Activated naive CD4-positive, alpha-beta T cell treated with anti-CD3 and anti-CD28 coated beads, Interleukin-2, amount 10 ng/mL, durations not matched to agents 7 days and 5 days (primary cell): ENCODE results near the gene LRRC36.

Experiments used
- CTCF ChIA-PET: fragments of 350-600 bp; sonication (Branson Sonifier 250); formaldehyde crosslinking; loops from one replicate; lab custom pipeline; 2021; ENCODE audit warnings: antibody characterized with exemption; lab: Charles Lee
- DNase-seq: peaks from one replicate; pipeline ENCODE4 v3.0.0-alpha.2; 2020
- H3K27ac Mint-ChIP-seq: one replicate; pipeline ENCODE4 v1.8.0; 2021; ENCODE audit warnings: mild to moderate bottlenecking, moderate library complexity, mixed read lengths
- H3K27me3 Mint-ChIP-seq: one replicate; pipeline ENCODE4 v1.8.0; 2021; ENCODE audit warnings: mild to moderate bottlenecking, mixed read lengths
- H3K36me3 Mint-ChIP-seq: one replicate; pipeline ENCODE4 v1.8.0; 2021; ENCODE audit warnings: mixed read lengths
- H3K4me1 Mint-ChIP-seq: one replicate; pipeline ENCODE4 v1.8.0; 2021; ENCODE audit warnings: mixed read lengths
- H3K4me3 Mint-ChIP-seq: one replicate; pipeline ENCODE4 v1.8.0; 2021; ENCODE audit warnings: mild to moderate bottlenecking, moderate library complexity, mixed read lengths
- H3K9me3 Mint-ChIP-seq: one replicate; pipeline ENCODE4 v1.8.0; 2021; ENCODE audit warnings: mixed read lengths

The LRRC36 gene

DNA sequence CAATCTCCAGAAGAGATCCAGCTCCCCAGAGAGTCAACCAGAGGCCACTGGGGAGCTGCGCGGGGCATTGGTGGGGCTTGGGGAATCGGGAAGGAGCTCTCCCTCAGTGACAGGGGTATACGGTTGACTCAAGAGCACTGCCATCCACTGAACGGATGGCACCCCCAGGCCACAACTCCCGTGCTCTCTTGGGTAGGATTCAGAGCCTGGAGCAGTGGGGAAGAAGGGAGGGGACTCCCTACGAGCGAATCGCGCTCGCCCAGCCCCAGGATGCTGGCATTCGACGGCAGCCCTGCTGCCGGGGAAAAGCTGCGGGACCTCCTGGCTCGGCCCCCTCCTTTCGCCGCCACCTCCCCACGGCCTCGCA lies 67.2 kb downstream of the LRRC36 start:
- H3K36me3 Mint-ChIP-seq, result no peaks in the 10 kb centered on the region
- H3K4me3 Mint-ChIP-seq, result no peak overlapping the region
- H3K27me3 Mint-ChIP-seq, result peaks cover 86% of the 10 kb centered on the region
- H3K4me1 Mint-ChIP-seq, result peaks cover 10% of the 10 kb centered on the region
- H3K9me3 Mint-ChIP-seq, result no peaks in the 10 kb centered on the region
- no peak for DNase-seq
- no peak overlapping the region for H3K27ac Mint-ChIP-seq
- CTCF ChIA-PET, result interaction anchor here (1.0 to 1.8 kb wide), 5 partner anchors 9 to 196 kb away, joined by 3 to 6 read pairs (median 3); no protein-coding TSS in a partner anchor

DNA sequence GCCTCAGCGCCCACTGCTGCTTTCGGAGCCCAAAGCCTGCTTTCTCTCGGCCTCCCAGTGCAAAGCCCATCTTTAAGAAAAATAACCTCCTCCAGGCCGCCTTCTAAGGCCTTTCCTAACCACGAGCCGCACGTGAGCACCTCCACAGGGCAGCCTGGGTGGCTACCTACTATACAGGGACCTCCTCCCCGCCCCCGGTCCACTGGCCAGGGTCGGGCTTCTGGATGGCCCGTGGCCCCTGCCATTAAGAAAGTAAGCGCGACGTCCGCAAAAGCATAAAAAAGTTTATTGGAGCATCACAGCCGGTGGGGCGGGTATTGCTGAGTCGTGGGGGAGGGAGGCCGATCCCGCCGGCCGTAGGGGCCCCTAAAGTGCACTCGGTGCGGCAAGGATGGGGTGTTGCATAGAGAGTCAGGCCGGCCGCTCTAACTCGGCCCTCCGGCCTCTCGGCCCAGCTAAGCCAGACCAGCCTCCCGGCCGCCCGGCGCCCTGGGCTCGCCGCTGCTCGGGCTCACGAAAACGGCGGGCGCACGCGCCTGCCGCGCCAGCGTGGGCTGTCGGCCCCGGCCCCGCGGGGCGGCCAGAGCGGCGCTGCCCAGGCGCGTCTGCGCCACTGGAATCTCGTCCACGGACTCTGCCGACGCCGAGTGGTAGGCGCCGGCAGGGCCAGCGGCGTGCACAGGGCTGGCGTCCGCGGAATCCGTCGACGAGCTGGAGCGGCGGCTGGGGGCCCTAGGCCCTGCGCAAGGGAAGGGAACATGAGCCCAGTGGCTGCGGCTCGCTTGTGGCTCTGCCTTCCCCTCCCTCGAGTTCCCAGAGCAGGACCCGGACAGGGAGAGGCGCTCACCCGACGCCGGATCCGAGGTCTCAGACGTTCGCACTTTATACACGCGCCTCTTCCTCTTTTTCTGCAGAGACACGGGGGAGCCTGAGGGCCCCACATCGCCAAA lies 67.8 kb downstream of the LRRC36 start:
- Mint-ChIP-seq H3K36me3 (no peaks in the 10 kb centered on the region), H3K27me3 (peaks cover 84% of the 10 kb centered on the region), H3K27ac (no peak overlapping the region), H3K9me3 (no peaks in the 10 kb centered on the region), H3K4me3 (no peak overlapping the region), H3K4me1 (peaks cover 10% of the 10 kb centered on the region)
- DNase-seq, result no peak
- CTCF ChIA-PET, result interaction anchor here (1.0 to 1.3 kb wide), 3 partner anchors 113 to 196 kb away, joined by 3 read pairs; no protein-coding TSS in a partner anchor

DNA sequence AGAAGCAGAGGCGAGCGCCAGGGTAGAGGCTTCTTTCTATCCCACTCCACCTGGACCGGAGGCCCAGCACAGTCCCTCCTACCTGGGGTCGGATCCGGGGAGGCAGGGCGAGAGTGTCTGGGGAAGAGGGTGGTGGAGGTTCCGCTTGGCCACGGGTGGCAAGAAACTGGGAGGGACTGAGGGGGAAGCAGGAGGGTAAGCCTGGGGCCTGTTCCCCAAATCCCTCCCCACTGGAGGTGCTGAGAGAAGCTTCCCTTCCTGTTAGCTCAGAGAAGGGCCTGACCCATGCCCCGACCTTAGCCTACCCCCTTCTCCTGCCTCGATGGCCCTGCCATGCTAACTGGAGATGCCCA lies 68.5 kb downstream of the LRRC36 start:
- peaks cover 84% of the 10 kb centered on the region for H3K27me3 Mint-ChIP-seq
- no peak overlapping the region for H3K27ac Mint-ChIP-seq
- CTCF ChIA-PET, result interaction anchor here (1.3 kb wide), 1 partner anchor 117 kb away, joined by 3 read pairs; no protein-coding TSS in a partner anchor
- peaks cover 10% of the 10 kb centered on the region for H3K4me1 Mint-ChIP-seq
- no peak for DNase-seq
- no peak overlapping the region for H3K4me3 Mint-ChIP-seq
- no peaks in the 10 kb centered on the region for H3K9me3 Mint-ChIP-seq
- H3K36me3 Mint-ChIP-seq, result no peaks in the 10 kb centered on the region

DNA sequence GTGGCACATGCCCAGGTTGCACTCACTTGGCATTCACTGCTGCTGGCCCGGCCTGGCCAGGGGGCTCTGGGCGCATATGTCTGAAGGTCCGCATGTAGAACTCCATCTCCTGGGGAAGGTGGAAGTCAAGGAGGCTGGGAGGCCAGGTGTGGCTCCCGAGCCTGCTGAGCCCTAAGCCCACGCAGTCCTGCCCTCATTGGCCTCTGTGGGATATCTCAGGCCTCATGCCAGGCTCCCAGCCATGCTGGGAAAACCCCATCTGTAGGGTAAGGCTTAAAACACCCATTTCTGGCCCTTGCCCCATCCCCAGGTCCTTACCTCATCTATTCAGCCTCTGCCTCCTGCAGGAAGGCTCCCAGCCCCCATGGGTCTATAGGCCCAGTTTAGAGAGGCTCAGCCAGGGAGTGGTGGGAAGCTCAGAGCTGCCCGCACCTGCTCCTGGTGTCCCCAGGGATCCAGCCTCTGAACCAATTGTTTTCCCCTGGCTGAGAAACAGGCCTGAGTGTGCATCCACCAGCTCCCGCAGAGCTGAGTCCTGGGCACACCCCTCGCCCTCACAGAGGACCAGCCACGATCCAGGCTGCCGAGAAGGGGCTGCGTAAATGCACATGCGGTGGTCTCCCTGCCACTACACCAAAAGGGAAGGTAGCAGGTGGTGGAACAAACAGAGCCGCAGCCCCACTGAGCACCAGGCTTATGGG lies 69.0 kb downstream of the LRRC36 start:
- Mint-ChIP-seq H3K36me3 (no peaks in the 10 kb centered on the region), H3K27ac (no peak overlapping the region), H3K4me1 (peaks cover 10% of the 10 kb centered on the region), H3K4me3 (no peak overlapping the region), H3K9me3 (no peaks in the 10 kb centered on the region), H3K27me3 (peaks cover 84% of the 10 kb centered on the region)
- CTCF ChIA-PET, result interaction anchor here (0.8 to 1.3 kb wide), 2 partner anchors 117 to 136 kb away, joined by 3 read pairs; no protein-coding TSS in a partner anchor
- DNase-seq, result no peak

DNA sequence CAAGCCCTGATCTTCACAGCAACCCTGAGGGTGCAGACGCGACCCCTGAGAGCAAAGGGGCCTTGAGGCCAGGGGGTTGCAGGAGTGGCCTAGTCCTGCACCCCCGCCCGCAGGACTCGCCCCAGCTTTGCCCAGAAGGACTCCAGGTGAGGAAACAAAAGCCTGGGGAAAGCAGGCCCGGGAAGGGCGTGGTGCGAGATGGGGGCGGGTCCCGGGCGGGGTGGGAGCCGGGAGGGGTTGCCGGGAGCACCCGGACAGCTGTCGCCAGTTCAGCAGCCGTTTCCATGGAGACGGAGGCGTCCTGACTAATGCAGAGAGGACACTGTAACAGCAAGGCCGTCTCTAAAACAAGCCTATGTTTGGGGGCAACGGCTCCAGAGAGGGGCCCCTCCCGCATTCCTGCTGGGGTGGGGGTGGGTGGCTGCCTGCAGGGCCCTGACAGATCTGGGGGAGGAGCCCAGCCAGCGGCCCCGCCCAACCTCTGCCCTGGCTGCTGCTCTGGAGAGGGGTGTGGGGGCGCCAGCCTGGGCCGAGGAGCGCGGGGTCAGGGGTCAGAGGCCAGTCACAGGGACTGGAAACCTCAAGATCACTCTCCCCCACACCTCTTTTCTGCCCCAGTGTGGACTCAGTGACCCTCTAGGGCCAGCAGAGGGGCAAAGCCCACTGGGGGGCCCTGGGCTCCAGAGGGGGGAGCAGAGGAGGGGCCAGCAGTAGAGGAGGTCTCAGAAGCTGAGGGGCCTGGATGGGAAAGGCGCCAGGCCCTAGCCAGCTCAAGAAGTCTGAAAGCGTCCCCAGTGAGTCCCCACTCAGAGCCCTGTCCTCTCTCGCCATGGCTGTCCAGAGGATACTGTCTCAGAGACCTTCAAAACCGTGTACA lies 69.8 kb downstream of the LRRC36 start:
- Mint-ChIP-seq H3K4me1 (peaks cover 10% of the 10 kb centered on the region), H3K9me3 (no peaks in the 10 kb centered on the region), H3K36me3 (no peaks in the 10 kb centered on the region), H3K27me3 (peaks cover 84% of the 10 kb centered on the region), H3K27ac (no peak overlapping the region), H3K4me3 (no peak overlapping the region)
- DNase-seq, result no peak
- CTCF ChIA-PET, result interaction anchor here (0.8 to 1.0 kb wide), 2 partner anchors 115 to 136 kb away, joined by 3 to 5 read pairs; no protein-coding TSS in a partner anchor

DNA sequence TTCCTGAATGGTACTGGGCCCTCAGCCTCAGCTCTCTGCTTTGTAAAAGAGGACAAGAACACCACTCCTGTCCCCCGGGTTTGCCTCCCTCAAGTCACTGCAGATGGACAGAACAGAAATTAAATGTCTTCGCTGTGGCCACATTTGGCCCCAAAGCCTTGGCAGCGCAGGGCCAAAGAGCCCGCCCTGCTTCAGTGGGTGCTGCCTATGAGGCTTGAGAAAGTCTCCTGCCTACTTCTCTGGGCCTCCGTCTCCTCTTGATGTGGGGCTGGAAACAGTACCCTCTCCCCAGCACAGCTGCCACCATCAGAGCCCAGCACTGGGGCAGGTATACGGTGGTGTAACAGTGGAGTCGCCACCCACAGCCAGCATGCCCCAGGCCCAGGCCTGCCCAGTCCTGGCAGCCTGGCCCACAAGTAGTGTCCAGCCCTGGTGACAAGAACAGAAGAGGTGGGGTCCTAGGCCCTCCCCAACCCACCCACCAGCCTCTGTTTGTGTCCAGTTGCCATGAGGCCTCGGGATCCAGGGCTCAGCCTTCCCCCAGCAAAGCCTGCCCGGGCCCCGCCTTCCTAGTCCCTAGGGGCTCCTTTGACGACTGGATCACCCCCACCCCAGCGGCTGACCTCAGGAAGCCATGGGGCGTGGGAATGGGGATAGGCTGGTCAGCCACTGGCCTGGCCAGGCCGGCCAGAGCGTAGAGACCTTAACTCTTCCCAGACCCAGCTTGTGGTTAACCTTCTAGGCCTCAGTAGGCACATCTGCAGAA lies 70.6 kb downstream of the LRRC36 start:
- Mint-ChIP-seq H3K27me3 (peaks cover 84% of the 10 kb centered on the region), H3K4me3 (no peak overlapping the region), H3K27ac (no peak overlapping the region), H3K36me3 (no peaks in the 10 kb centered on the region), H3K9me3 (no peaks in the 10 kb centered on the region), H3K4me1 (peaks cover 10% of the 10 kb centered on the region)
- no peak for DNase-seq
- CTCF ChIA-PET, result interaction anchor here (1.0 to 2.8 kb wide), 3 partner anchors 15 to 119 kb away, joined by 3 to 16 read pairs (median 5); partner anchors contain the start of gene PLEKHG4

DNA sequence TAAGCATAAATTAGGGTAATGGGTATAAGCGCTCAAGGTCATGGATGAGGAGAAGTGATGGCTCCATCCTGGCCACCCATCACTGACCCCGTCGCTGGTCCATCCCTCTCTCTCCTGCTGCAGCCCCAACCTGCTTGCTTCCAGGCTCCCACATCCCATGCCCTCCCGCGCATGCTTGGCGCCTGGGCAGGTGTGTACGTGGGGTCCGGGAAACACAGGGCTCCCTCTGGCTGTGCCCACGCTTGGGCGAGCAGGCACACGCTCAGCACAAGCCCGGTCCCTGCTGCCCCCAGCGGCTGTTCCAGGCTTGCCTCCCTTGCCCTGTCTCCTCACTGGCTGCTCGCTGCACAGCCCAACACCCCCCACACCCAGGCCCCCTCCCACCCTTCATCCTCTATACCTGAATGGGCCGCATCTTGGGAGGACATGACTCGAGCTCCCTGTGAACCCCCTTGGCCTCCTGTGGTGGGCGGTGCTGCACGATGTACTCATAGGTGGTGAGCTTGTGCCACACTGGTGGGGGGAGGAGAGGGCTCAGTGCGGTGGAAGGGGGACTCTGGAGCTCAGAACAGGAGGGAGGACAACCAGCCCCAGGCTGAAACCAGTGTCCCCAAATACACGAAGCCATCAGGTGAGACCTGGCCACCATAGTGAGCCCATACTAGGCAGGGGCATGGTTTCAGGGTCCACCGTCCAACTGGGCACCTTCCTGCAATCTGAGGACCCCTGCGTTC lies 71.4 kb downstream of the LRRC36 start:
- no peaks in the 10 kb centered on the region for H3K36me3 Mint-ChIP-seq
- CTCF ChIA-PET, result interaction anchor here (1.0 to 4.7 kb wide), 5 partner anchors 9 to 138 kb away, joined by 3 to 27 read pairs (median 16); partner anchors contain the start of gene PLEKHG4
- no peak for DNase-seq
- peaks cover 8% of the 10 kb centered on the region for H3K4me1 Mint-ChIP-seq
- no peaks in the 10 kb centered on the region for H3K9me3 Mint-ChIP-seq
- no peak overlapping the region for H3K4me3 Mint-ChIP-seq
- peaks cover 81% of the 10 kb centered on the region for H3K27me3 Mint-ChIP-seq
- H3K27ac Mint-ChIP-seq, result no peak overlapping the region

DNA sequence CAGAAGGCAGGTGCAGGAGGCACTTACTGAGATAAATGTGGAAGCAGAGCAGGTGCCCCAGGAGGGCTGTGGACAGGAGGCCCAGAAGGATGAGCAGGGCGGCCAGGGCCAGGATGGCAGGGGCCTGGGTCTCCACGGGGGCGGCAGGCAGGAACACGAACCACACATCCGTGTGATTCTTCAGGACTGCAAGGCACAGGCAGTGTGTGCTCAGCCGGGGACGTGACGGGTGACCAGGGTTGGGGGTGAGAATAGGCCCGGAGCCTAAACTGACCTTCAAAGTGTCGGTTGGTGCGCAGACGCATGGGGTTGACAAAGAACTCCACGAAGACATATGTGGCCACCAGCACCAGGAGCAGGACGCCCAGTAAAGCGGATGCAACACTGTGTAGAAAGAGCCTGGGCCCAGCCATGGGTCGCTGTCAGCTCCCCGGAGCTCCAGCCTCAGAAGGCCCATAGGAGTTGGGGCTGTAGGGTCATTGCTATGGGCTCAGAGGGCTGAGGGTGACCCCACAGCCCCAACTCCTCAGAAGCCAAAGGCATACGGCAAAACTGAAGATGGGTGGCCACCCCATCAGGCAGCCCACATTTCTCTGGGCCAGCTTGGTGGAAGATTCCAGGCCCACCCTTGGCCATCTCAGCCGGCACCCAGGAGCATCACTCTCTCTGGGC lies 72.1 kb downstream of the LRRC36 start:
- Mint-ChIP-seq H3K36me3 (no peaks in the 10 kb centered on the region), H3K9me3 (no peaks in the 10 kb centered on the region), H3K27me3 (peaks cover 78% of the 10 kb centered on the region), H3K4me3 (no peak overlapping the region), H3K4me1 (peaks cover 6% of the 10 kb centered on the region), H3K27ac (no peak overlapping the region)
- CTCF ChIA-PET, result interaction anchor here (1.0 to 4.7 kb wide), 11 partner anchors 9 to 138 kb away, joined by 3 to 27 read pairs (median 4); partner anchors contain the start of gene PLEKHG4
- DNase-seq, result no peak

DNA sequence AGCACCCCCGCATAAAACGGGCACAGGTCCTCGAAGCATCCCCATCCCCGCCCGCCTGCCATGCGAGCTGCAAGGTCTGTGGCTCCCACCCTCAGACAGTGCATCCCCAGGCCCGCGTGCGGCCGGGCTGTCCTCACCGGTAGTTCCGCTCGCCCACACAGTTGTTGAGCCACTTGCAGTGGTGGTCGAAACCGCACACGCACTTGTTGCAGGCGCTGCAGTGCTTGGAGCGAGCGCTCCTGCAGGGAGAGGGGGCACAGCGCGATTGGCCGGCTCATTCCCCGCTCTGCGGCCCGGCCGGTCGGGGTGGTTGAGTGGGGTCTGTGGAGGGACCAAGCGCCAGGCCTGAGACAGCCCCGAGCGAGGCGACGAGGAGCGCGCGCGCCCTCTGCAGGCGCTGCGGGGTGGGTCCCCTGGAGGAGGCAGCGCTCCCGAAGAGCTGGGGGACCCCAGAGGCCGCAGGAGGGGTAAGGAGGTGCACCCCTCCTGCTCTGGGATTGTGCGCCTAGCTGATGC lies 72.7 kb downstream of the LRRC36 start:
- H3K27ac Mint-ChIP-seq, result no peak overlapping the region
- no peaks in the 10 kb centered on the region for H3K9me3 Mint-ChIP-seq
- peak; percentile 58 for DNase-seq
- peaks cover 75% of the 10 kb centered on the region for H3K27me3 Mint-ChIP-seq
- CTCF ChIA-PET, result interaction anchor here (0.7 to 4.7 kb wide), 20 partner anchors 10 to 447 kb away, joined by 3 to 27 read pairs (median 4); partner anchors contain the start of gene PLEKHG4
- H3K4me3 Mint-ChIP-seq, result no peak overlapping the region
- peaks cover under 1% of the 10 kb centered on the region for H3K4me1 Mint-ChIP-seq
- no peaks in the 10 kb centered on the region for H3K36me3 Mint-ChIP-seq

DNA sequence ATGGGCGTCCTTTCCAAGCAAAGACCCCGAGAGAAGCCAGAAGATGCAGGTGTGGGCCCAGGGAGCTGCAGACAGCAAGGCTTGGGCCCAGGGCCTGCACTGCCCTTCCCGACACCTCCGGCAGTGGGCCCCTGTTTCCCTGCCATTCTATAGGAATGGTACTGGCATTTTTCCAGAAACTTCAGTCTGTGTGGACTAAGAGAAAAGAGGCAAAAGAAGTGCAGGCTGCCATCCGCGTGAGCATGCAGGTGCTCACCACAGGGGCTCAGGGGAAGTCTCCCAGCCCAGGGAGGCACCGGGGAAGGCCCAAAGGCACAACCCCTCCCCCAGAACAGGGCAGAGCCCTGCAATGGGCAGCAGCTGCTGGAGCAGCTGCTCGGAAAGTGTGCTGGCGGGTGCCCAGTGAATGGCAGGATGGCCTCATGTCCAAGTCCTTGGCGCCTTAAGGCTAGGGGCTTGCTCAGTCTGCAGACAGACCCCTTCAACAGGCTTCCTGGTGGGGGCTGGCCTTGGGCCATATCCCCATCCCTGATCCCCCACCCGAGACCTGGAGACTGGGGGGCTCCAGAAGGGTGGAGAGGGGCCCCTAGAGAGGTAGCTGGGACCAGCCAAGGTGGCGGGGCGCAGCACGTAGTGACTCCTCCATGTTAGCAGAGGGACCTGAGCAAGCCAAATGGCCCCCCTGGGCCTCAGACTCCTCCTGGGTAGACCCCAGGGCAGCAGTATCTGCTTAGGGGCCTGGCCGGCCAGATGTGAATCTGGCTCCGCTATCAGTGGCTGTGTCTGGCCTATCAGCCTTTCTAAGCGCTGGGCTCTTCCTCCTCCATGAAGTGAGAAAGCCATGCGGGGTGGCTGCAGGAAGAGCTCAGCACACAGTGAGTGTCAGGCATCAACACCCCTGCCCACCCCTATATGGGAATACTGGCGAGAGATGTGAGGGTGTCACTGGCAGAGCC lies 73.4 kb downstream of the LRRC36 start:
- DNase-seq, result no peak
- no peak overlapping the region for H3K27ac Mint-ChIP-seq
- H3K4me3 Mint-ChIP-seq, result no peak overlapping the region
- H3K9me3 Mint-ChIP-seq, result no peaks in the 10 kb centered on the region
- CTCF ChIA-PET, result interaction anchor here (0.7 to 4.7 kb wide), 20 partner anchors 11 to 448 kb away, joined by 3 to 27 read pairs (median 4); partner anchors contain the start of gene PLEKHG4
- no peaks in the 10 kb centered on the region for H3K4me1 Mint-ChIP-seq
- H3K36me3 Mint-ChIP-seq, result no peaks in the 10 kb centered on the region
- H3K27me3 Mint-ChIP-seq, result peaks cover 69% of the 10 kb centered on the region

DNA sequence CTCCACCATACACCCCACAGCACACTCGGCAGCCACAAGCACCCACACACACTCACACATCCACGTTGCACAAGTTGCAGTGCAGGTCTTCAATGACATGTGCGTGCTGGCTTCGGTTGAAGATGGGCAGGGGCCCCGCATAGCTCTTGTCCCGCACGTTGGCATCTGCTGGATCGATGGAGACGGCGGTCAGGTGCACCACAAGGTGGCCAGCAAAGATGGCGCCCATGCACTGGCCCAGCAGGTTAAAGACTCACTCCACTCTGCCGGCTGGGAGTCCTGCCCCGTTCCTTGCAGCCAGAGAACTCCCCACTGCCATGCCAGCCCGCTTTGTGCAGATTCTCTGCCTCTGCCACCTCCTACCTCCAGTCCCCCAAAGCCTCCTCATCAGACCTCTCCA lies 74.3 kb downstream of the LRRC36 start:
- Mint-ChIP-seq H3K36me3 (no peaks in the 10 kb centered on the region), H3K27ac (no peak overlapping the region), H3K4me3 (no peak overlapping the region), H3K27me3 (peaks cover 67% of the 10 kb centered on the region), H3K9me3 (no peaks in the 10 kb centered on the region), H3K4me1 (no peaks in the 10 kb centered on the region)
- CTCF ChIA-PET, result interaction anchor here (1.5 to 4.7 kb wide), 3 partner anchors 20 to 141 kb away, joined by 5 to 27 read pairs (median 18); no protein-coding TSS in a partner anchor
- DNase-seq, result no peak
